GM23248 (cell line): ENCODE data around the gene HBP1.

Experiments used
- EZH2 ChIP-seq: fragments of 200-600 bp; sonication (generic); IDR thresholded peaks from 2 replicates; pipeline ENCODE4 v1.6.1; 2018; ENCODE audit warnings: antibody characterized with exemption, mild to moderate bottlenecking; ENCODE audit not compliant: insufficient read depth, poor library complexity, severe bottlenecking
- EZH2phosphoT487 ChIP-seq: fragments of 200-600 bp; sonication (generic); IDR thresholded peaks from 2 replicates; pipeline ENCODE4 v1.6.1; 2018; ENCODE audit warnings: antibody characterized with exemption, moderate library complexity, mild to moderate bottlenecking, low read depth; ENCODE audit not compliant: insufficient read depth

- TF ChIP-seq EZH2phosphoT487: no peak
- TF ChIP-seq EZH2: no peak
Observed at GRCh38 chr7:107213945-107214344, 45.1 kb downstream of the HBP1 start.
